Measurements from ENCODE around the gene HRH1.
A peak's percentile ranks its signal among the peaks of the same experiment; 100 is the strongest.
"Not testable (repeated sequence)": the region's sequence is repeated elsewhere in the genome, so short reads cannot be mapped to it uniquely, and the experiment has no call there.

The HRH1 gene

DNA sequence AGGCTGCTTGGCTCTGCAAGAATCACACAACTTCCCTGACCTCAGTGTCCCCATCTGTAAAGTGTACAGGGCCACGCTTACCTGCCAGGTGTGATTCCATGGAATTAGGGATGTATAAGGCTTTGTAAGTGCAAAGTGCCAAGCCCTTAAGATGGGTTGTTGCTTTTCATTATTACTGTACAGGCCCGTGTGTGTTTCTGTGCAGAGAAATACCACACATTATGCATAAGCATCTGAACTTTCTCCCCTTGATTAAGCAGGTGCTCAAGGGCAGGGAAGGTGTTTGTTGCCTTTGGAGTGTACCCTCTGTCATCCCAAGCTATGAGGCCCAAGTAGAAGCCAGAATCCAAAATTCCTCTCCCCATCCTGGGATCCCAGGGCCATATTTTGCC, 13.6 kb upstream of the HRH1 start:
- no peak for DNase-seq (ENCODE audit: low read depth in 2 of 2)

DNA sequence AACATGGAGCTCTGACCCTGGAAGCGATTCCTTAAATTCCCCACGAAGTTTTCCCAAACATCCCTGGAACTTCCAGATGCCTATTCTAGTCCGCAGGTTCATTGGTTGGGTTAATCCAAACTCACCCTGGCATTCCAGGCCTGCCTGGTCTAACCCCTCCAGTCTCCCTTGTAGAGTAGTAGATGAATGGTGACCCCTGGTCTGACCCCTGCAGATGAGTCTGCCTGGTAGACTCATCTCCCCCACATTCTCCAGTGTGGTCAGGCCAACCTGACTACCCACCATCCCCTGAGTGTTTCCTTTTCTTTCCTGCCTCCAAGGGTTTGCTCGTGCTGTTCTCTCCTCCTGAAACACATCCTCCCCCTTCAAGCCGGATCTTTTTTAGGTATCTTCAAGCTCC, 10.8 kb upstream of the HRH1 start:
- DNase-seq (ENCODE audit: low read depth in 2 of 2): no peak

DNA sequence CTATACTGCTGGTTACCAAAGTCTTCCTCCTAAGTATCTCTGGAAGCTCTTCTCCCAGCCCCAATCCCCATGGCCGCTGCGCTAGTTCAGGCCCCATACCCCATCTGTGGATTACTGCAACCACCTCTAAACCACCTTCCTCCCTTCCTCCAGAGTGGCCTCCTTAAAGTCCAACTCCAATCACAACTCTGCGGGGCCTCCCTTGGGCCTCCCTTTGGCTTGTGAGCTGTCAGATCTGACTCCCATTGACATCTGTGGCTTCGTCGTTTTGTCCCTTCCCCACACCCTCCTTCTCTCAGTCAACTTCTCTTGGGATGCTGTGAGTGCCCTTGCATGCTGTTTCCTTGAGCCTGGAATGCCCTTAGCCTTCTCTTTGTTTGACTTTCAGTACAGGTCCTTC, 9.3 kb upstream of the HRH1 start:
- DNase-seq (ENCODE audit: low read depth in 2 of 2): no peak

DNA sequence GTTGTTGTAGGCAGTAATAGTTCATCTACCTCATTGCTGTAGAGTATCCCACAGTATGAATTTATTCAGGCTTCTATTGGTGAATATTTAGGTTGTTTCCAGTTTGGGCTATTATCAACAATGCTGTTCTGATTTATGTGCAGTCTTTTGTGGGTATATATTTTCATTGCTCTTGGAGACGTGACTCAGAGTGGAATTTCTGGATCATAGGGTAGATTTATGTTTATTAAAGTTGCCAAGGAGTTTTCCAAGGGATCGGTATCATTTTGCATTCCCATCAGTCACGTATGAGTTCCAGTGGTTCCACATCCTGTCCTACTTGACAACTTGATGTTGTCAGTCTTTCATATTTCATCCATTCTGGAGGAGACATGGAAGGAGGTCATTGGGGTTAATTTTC, 8.4 kb upstream of the HRH1 start:
- DNase-seq (ENCODE audit: low read depth in 2 of 2): no peak

DNA sequence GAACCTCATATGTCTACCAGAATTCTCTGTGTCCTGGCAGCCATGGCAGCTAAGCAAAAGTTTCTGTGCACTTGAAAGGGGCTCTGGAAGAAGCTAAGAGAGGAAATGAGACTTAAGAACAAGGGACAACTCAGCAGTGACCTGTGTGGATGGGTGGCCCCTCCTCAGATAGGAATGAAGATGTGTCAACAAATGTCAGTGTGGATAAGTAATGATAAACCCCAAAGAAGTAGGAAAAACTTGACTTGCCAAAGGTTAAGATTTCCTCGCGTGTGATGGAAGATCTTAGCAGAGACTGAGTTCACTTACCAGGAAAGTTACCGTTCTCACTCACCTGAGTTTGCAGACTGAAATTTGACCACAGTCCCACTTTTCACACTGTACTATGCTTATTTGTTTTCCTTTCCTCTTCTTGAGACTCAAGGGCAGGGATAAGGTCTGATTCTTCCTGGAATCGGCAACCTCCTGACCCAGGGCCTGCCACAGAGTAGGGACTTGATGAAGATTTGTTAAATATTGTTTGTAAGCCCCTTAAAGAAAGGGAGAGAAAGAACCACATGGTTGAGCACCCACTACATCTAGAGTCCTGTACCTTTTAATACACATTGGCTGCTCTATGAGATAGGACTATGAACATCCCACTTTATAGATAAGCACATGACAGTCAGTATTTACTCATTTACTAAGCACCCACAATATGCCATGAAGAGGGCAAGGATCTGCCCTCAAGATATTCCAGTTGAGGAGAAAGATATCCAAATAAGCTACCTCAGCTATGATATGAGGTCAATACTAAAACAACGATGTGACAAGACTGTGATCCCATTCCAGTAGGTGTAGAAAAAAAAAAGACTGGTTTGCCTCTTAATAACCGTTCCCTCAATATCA, 7.3 kb upstream of the HRH1 start:
- no peak for DNase-seq (ENCODE audit: low read depth in 2 of 2)

DNA sequence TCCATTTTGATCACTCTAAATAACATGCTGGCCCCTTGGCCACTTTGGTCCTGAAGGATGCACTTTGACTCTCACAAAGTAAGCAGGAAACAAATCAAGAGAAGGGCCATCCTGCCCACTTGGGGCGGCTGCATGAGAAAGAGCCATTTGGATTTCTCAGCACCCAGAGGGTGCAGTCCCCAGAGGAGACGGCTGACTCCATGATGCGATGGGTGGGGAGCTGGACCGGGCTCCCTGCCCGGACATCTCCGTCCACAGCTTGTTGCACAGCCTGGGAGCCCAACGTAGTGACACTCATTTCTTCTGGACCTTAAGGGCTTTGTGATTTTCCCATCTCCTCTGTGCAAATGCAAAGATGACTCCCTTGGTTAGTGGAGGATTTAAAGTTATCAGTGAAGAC, 4.0 kb upstream of the HRH1 start:
- DNase-seq (ENCODE audit: low read depth in 2 of 2): no peak

DNA sequence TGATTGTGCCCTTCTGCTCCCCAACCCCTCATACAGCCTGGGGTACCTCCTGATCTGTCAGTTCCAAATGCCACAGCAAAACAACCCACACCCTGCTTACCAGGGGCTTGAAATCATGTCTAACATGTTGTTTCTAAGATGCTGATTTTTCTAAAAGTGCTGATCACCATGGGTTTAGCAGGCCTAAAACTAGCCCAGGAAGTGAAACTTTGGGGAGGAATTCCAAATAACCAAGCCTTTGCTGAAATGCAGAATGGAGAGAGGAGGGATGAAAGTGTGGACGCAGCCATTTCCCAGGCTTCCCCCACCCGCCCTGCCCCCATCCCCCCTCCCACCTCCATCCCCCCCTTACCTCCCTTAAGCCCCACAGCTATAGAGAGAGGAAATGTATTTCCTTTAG, 2.0 kb upstream of the HRH1 start:
- no peak for DNase-seq (ENCODE audit: low read depth in 2 of 2)

DNA sequence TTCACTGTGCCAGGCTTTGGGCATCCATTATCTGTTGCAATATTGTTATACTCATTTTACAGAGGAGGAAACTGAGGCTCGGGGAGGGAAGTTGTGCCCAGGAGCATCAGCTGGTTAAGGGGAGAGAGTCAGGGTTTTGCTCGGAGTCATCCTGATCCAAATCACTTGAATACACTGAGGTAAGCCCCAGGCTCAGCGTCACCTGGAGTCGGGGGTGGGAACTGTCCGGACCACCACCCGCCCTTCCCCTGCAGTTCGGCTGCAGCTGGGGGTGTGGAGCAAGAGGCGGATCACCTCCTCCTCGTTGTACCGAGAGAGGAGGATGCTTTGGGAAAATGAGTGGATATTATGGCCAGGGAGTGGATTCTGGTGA, 646 bp downstream of the HRH1 start:
- DNase-seq (ENCODE audit: low read depth in 2 of 2): no peak

DNA sequence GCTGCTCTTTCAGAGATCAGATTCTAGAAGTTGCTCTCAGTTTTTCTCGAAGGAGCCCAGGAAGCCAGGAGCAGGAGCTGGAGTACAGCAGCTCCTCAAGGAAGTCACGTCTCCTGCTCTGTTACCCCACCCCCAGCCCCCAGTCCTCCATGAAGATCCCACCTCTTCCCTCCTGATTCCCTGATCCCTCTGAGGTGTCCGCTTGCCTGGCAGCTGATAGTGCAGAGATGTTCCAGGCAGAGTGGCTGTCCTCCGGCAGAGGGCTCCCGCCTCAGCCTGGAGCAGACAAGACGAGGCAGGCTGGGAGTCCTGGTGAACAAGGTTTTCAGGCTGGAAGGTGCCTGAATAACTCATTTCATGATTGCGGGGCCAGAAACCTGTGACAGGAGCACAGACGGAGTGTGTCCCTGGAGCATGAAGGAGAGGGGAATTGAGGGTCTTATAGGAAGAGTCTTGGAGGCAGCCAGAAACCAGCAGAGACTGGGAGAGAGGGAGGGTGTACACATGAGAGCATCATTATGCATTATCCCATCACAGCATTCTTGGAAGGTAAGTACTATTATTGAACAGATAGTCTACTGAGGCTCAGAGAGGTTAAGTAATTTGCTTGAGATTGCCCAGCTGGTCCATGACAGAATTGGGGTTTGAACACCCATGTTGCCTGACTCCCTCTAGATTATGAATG, 1.2 kb downstream of the HRH1 start:
- DNase-seq (ENCODE audit: low read depth in 2 of 2): peak; percentile 4 to 24

DNA sequence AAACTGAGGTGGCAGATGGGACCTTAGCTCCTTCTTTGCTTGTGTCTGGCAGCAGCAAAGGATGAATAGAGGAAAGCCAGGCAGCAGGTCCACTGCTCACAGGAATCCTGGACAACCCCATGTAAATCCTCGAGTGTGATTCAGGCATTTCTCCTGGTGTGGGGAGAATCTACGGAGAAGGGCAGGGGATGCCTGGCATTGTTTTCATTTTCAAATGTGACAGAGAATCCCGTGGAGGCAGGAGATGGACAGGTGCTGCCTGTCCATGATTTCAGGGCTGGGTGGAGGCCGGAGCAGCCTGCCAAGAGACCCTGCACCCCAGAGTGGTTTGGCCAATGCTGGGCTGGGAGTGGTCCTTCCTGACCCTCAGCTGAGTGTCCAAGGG, 1.7 kb downstream of the HRH1 start:
- DNase-seq (ENCODE audit: low read depth in 2 of 2): no peak

DNA sequence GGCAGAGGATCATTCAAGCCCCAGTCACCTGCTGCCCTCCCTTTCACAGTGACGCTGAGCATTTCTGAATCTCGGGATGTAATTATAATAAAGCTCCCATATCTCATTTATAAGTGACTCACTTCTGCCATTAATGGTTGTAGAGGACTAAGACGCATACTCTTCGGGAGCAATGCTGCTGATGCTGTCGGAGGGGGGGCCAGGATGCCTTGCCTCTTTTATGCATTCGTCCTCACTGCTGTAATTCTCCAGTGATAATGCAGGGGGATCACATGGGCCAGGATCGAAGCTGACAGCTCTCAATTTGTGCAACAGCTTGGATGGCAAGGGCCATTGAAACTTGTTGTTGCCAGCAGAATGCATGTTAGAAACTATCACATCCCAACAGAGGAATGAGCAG, 3.1 kb downstream of the HRH1 start:
- no peak for DNase-seq (ENCODE audit: low read depth in 2 of 2)

DNA sequence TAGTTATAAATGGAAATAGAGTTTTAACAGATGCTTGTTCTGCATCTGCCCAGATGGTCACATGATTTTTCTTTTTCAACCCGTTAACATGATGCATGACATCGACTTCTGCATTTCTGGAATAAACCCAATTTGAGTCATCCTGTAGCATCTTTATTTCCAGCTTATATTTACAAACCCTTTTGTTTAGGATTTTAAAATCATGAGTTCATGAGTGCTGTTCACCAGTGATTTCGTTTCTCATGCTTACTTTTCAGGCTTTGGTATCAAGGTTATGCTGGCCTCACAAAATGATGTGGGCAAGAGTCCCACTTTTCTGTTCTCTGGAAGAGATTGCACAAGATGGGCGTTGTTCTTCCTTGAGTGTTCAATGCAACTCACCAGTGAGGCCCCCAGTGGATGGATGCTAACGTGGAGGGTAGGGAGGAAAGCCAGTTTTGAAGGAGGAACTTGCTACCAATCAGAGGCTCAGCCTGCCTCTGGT, 5.2 kb downstream of the HRH1 start:
- DNase-seq (ENCODE audit: low read depth in 2 of 2): no peak

DNA sequence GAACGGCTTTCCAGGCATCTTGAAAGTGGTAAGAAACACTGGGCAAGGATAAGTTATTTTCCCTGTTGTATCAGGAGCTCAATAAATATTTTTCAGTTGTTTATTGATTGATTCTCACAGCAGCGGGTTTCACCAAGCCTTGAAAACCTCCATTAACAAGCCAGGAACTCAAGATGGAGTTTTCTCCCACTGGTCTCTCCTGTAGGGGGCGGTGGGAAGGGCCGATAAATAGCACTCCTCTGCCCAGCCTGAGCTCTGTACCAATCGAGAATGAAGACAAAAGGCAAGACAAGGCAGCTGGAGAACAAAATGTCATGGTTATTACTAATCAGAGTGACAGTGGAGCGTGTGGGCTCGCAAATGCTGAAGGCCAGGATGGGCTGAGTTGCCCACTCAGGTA, 7.4 kb downstream of the HRH1 start:
- DNase-seq (ENCODE audit: low read depth in 2 of 2): no peak

DNA sequence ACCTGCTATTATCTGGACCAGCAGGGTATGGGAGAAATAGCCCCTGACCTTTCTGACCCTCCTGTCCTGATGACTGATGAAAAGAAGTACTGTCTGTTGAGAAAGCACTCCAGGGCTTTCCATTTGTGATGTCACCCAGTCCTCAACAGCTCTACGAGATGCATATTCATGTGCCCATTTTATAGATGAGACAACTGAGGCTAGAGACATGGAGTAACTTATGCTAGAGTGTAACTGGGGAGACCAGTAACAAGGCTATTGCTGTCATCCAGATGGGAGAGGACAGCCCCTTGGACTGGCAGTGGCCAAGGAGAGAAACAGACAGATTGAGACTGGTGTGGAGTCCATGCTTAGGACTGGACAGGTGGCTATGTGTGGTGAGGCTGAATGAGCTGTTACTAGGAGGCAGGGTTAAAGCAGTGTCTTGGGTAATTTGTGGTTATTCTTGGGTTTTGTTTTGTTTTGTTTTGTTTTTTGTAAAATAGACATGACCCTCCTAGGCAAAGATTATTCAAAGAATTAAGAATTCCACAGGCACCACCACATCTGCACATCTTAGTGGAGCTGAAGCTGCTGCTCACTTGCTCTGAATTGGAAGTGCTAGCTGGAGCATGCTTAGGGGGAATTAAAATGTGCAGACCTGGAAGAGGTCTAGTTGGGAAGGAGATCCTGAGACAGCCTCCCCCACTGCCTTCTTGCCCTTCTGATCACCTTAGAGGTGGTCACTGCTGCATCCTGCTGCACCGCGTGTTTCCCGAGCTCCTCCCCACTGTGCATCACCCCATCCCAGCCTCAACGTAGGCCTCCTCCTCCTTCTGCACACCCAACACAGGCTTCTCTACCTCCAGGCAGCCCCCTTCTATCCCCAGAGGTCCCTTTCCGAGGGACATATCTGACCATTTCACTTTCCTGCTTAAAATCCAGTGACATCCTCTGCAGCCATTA, 8.4 kb downstream of the HRH1 start:
- DNase-seq (ENCODE audit: low read depth in 2 of 2): no peak

DNA sequence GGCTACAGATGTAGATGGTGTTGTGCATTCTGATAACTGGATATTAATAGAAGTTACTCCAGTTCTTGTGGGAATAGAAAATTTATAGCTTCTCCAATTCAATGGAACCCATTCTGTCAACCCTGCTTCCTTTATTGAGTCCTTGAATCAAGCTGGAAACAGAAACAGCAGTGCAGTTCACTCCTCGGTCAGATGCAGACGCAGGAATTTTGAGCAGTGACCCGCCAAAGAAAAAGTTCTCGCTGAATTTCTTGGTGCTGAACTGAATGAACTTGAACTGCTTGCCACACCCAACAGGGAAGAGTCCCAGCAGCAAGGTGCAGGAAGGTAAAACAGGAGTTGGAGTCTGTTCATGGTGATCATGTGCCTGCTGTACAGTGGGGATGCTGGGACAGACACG, 10.3 kb downstream of the HRH1 start:
- DNase-seq (ENCODE audit: low read depth in 2 of 2): no peak

DNA sequence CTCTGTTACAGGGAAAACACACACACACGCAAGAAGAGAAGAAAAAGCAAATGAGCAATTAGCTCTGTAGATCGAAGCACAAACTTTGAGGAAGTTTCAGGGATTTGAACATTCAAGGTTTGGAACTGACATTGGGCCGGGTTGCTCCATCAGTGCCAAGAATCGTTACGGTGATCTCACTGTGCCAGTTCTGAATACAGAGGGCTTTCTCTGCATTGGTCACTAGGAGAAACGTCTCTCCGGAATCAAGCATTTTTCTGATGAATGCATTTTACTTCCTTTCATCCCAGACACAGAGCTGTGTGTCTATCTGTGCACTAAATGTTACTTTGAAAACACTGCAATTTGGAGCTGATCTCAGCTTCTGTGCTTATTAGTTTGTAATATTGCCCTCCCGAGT, 11.2 kb downstream of the HRH1 start:
- DNase-seq (ENCODE audit: low read depth in 2 of 2): no peak

DNA sequence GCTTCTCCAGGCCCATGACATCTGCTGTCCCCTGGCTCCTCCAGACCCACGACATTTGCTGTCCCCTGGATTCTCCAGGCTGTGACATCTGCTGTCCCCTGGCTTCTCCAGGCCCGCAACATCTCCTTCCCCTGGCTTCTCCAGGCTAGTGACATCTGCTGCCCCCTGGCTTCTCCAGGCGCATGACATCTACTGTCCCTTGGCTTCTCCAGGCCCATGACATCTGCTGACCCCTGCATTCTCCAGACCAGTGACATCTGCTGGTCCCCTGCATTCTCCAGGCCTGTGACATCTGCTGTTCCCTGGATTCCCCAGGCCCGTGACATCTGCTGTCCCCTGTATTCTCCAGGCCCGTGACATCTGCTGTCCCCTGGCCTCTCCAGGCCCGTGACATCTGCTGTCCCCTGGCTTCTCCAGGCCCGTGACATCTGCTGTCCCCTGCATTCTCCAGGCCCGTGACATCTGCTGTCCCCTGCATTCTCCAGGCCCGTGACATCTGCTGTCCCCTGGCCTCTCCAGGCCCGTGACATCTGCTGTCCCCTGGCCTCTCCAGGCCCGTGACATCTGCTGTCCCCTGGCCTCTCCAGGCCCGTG, 12.6 kb downstream of the HRH1 start:
- not testable (repeated sequence) for DNase-seq (ENCODE audit: low read depth in 2 of 2)

DNA sequence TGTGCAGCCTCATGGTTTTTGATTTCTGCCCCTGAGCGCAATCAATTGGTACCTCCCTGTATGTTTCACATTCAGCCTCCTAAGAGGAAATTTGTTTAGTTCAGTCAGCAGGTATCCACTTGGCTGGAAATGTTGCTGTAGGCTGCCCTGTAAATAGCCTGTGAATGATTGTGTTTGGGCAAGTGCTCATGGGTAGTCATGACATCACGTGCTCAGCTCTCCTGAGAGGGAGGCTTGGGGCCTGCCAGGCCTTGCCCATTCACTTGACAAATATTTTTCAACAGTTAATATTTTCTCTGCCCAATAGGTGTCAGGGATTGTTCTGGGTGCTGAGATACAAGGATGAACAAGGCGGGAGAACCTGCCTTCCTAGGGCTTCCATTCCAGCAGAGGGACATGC, 13.3 kb downstream of the HRH1 start:
- DNase-seq (ENCODE audit: low read depth in 2 of 2): no peak

DNA sequence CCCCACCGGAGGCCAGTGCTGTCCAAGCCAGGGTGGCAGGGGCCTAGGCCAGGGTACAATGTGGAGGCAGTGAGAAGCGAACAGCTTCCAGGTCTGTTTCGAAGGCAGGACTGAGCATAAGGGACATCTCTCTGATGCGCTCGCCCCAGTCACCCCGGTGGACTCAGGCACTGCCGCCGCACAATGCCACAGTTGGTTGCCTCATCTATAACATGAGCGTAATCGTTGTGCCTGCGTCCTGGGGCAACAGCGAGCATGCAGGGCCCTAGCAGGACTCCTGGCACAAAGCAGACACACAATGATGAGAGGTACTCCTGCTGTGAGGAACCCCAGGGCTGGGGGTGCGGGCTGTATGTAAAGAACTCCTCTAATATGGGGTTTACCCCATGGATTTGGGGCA, 14.1 kb downstream of the HRH1 start:
- DNase-seq (ENCODE audit: low read depth in 2 of 2): no peak

DNA sequence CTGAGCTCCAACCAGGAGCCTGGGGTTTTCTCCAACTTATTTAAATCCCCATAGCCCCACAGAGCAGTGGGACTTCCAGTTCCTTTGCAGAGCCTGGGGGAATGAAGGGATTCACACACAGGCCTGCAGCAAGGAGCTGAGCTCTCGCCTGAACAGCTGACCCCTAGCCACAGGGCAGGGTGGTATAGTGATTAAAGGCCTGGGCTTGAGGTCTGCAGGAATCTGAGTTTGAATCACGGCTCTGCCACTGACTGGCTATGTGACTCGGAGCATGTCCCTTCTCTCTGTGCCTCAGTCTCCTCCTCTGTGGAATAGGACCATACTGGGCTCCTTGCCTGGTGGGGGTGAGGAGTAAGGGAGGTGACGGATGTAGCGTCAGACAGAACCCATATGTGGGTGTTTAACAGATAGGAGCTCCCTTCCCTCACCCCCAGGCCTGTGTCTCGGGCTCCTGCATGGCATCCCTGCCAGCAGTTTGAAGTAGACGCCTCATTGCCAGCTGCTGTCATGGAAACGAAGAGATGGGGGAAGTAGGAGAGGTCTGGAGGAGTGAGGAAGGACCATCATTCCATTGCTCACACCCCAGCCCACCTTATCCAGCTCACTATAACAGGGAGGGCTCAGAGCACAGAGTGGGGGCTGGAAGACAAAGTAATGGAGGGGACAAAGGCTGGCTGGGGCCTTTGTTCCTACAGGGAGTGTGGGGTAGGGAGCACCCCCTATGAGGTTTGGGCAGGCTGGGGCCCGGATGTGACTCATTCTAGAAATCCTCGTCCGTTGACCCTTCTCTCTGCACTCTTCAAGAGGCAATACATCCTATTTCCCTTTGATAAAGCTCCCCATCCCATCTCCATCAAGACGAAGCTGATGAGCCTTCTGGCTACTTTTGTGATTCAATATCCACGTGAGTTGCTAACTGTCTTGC, 14.8 kb downstream of the HRH1 start:
- DNase-seq (ENCODE audit: low read depth in 2 of 2): no peak

Measured in stimulated activated CD4-positive, alpha-beta T cell treated with anti-CD3 and anti-CD28 coated beads, Interleukin-15, amount 100 ng/mL, for 48 hours (primary cell).